CD4-positive, CD25-positive, alpha-beta regulatory T cell (primary cell): Measurements from ENCODE around the gene DSTYK. TPM values are rescaled to one million over a fixed set of nuclear protein-coding genes. Genes with fewer than 3 reads are reported as not detected.

ENCODE experiments used
- ATAC-seq, 2 donors: fragments of 150-1000 bp; cut with Tn5 transposase; one replicate each; pipeline ENCODE4 v1.10.0; 2021; ENCODE audit warnings: low read depth in 2 of 2, moderate number of reproducible peaks in 2 of 2, moderate library complexity in 1 of 2
- DNase-seq, 3 donors: peaks; one replicate each; pipeline versions ENCODE4 v3.0.0 to v3.0.0-alpha.2; 2012 to 2022; ENCODE audit warnings: mixed read lengths in 1 of 3
- H3K27ac ChIP-seq: one replicate; pipeline ENCODE4 v1.7.0; 2013; ENCODE audit warnings: mild to moderate bottlenecking, low read length; ENCODE audit not compliant: insufficient read depth, poor library complexity, severe bottlenecking
- H3K27me3 ChIP-seq: one replicate; pipeline ENCODE4 v1.7.0; 2013; ENCODE audit warnings: low read length; ENCODE audit not compliant: control insufficient read depth, insufficient read depth
- H3K36me3 ChIP-seq: one replicate; pipeline ENCODE4 v1.7.0; 2013; ENCODE audit warnings: mild to moderate bottlenecking, low read length, moderate library complexity; ENCODE audit not compliant: control insufficient read depth, insufficient read depth
- H3K4me1 ChIP-seq: 2 replicates; pipeline ENCODE4 v1.7.0; 2013; ENCODE audit warnings: mild to moderate bottlenecking, low read length; ENCODE audit not compliant: insufficient read depth, control insufficient read depth, poor library complexity, severe bottlenecking
- H3K4me3 ChIP-seq: one replicate; pipeline ENCODE4 v1.7.0; 2013; ENCODE audit warnings: low read depth, mild to moderate bottlenecking, low read length, moderate library complexity
- H3K9me3 ChIP-seq, 2 experiments: 1 replicate in 1 of 2; 2 replicates in 1 of 2; pipeline ENCODE4 v1.7.0; 2013; ENCODE audit warnings: low read length in 2 of 2, mild to moderate bottlenecking in 1 of 2, moderate library complexity in 1 of 2; ENCODE audit not compliant: control insufficient read depth in 2 of 2
- H3K27ac Mint-ChIP-seq, 3 donors: one replicate each; pipeline ENCODE4 v1.8.0; 2020 to 2022; ENCODE audit warnings: mild to moderate bottlenecking in 3 of 3, mixed read lengths in 3 of 3, moderate library complexity in 2 of 3
- H3K27me3 Mint-ChIP-seq: one replicate; pipeline ENCODE4 v1.8.0; 2022; ENCODE audit warnings: mild to moderate bottlenecking, mixed read lengths
- H3K36me3 Mint-ChIP-seq: one replicate; pipeline ENCODE4 v1.8.0; 2020; ENCODE audit warnings: mixed read lengths
- H3K4me1 Mint-ChIP-seq, 4 donors: one replicate each; pipeline ENCODE4 v1.8.0; 2020 to 2022; ENCODE audit warnings: mixed read lengths in 4 of 4, mild to moderate bottlenecking in 1 of 4
- H3K4me3 Mint-ChIP-seq, 4 donors: one replicate each; pipeline ENCODE4 v1.8.0; 2020 to 2022; ENCODE audit warnings: mild to moderate bottlenecking in 4 of 4, mixed read lengths in 4 of 4, moderate library complexity in 3 of 4
- H3K9me3 Mint-ChIP-seq, 7 donors: one replicate each; pipeline ENCODE4 v1.8.0; 2020 to 2022; ENCODE audit warnings: mixed read lengths in 7 of 7, mild to moderate bottlenecking in 3 of 7, moderate library complexity in 2 of 7
- polyA plus RNA-seq, 4 donors: library from polyadenylated mRNA; unstranded; fragments of 300-500 nt; fragmentation: Illumina TruSeq; gene quantifications; one replicate each; pipeline ENCODE4 v1.2.3, GENCODE V29; 2021
- total RNA-seq: library from RNA; stranded (reverse); gene quantifications from one replicate; pipeline ENCODE4 v1.2.3, GENCODE V29; 2022

The DSTYK gene
- total and polyA plus RNA-seq, 5 donors from 2014 or later: 3.2 to 15.7 (median 5.5) TPM

GRCh38 chr1:205210756-205211168 is 740 bp downstream of the DSTYK start:
- Histone ChIP-seq H3K9me3 (no peaks in the 10 kb centered on the region), H3K4me3 (peak overlapping the region; percentile 89), H3K4me1 (peaks cover 25% of the 10 kb centered on the region), H3K27me3 (no peaks in the 10 kb centered on the region), H3K27ac (peak overlapping the region; percentile 78), H3K36me3 (no peaks in the 10 kb centered on the region)
- peak overlapping the region; percentile 93 to 99 (median 97) for H3K4me3 Mint-ChIP-seq
- H3K4me1 Mint-ChIP-seq: peaks cover 11 to 48% (median 24%) of the 10 kb centered on the region in 4 donors
- DNase-seq: no peak
- peak overlapping the region; percentile 84 to 99 (median 98) for H3K27ac Mint-ChIP-seq
- H3K9me3 Mint-ChIP-seq: peaks cover 0 to 1% (median 0%) of the 10 kb centered on the region in 7 donors
- H3K36me3 Mint-ChIP-seq: peaks cover 4% of the 10 kb centered on the region
- ATAC-seq: peak in 1 of 2 donors; percentile 2
- H3K27me3 Mint-ChIP-seq: peaks cover 12% of the 10 kb centered on the region

DNA sequence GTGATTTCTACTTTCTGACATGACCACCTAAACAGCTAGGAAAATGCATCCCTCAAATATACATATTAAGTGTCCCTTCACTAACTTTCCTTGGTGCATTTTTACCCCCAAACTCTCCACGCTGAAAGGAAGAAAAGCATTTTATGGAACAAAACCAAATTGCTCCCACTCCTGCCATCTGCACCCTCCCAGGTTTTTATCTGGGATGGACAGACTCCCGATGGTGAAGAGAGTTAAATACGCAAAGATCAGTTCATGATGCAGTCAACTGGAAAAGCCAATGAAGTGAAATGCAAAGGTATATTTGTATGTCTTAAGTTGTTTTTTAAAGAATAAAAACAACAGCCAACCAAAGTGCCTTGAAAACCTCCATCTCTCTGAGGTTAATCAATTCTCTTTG is 2.7 kb downstream of the DSTYK start:
- H3K9me3 Mint-ChIP-seq: peaks cover 0 to 1% (median 0%) of the 10 kb centered on the region in 7 donors
- no peak for ATAC-seq

GRCh38 chr1:205205055-205205454 is 6.4 kb downstream of the DSTYK start:
- Histone ChIP-seq H3K36me3 (no peaks in the 10 kb centered on the region), H3K9me3 (no peaks in the 10 kb centered on the region), H3K27me3 (no peaks in the 10 kb centered on the region), H3K4me1 (peaks cover 30% of the 10 kb centered on the region), H3K4me3 (no peak overlapping the region), H3K27ac (no peak overlapping the region)
- Mint-ChIP-seq H3K4me3 (peak overlapping the region in 2 of 4 donors; percentile 1 to 29), H3K9me3 (no peaks in the 10 kb centered on the region), H3K4me1 (peaks cover 14 to 68% (median 33%) of the 10 kb centered on the region in 4 donors), H3K36me3 (no peaks in the 10 kb centered on the region), H3K27ac (peak overlapping the region in 2 of 3 donors; percentile 44 to 57), H3K27me3 (no peaks in the 10 kb centered on the region)
- DNase-seq (no peak), ATAC-seq (no peak)

More for the DNA sequence above, 2.7 kb downstream of the DSTYK start:
- no peak for DNase-seq
- Mint-ChIP-seq H3K27me3 (peaks cover 7% of the 10 kb centered on the region), H3K4me1 (peaks cover 16 to 62% (median 38%) of the 10 kb centered on the region in 4 donors), H3K36me3 (peaks cover 4% of the 10 kb centered on the region), H3K27ac (no peak overlapping the region), H3K4me3 (peak overlapping the region in 3 of 4 donors; percentile 39 to 93 (median 64))
- Histone ChIP-seq H3K4me1 (peaks cover 36% of the 10 kb centered on the region), H3K4me3 (no peak overlapping the region), H3K27me3 (no peaks in the 10 kb centered on the region), H3K27ac (no peak overlapping the region), H3K9me3 (no peaks in the 10 kb centered on the region), H3K36me3 (no peaks in the 10 kb centered on the region)

DNA sequence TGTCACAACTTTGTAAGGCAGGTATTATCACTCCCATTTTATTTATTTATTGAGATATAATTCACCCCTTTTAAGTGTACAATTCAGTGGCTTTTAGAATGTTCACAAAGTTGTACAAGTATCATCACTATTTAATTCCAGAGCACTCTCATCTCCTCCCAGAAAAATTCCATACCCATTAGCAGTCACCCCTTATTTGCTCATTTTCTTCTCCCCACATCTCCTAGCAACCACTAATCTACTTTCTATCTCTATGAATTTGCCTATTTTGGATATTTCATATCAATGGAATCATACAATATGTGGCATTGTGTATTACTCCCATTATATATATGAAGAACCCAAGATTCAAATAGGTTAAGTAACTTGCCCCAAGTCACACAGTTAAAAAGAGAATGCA is 7.0 kb downstream of the DSTYK start:
- H3K27me3 ChIP-seq: no peaks in the 10 kb centered on the region
- DNase-seq (no peak), ATAC-seq (no peak)
- no peaks in the 10 kb centered on the region for H3K9me3 ChIP-seq
- no peaks in the 10 kb centered on the region for H3K36me3 ChIP-seq
- Mint-ChIP-seq H3K36me3 (no peaks in the 10 kb centered on the region), H3K9me3 (no peaks in the 10 kb centered on the region), H3K4me3 (peak overlapping the region in 1 of 4 donors; percentile 1), H3K27me3 (no peaks in the 10 kb centered on the region), H3K4me1 (peaks cover 18 to 69% (median 37%) of the 10 kb centered on the region in 4 donors), H3K27ac (no peak overlapping the region)
- no peak overlapping the region for H3K27ac ChIP-seq
- H3K4me3 ChIP-seq: no peak overlapping the region
- H3K4me1 ChIP-seq: peaks cover 29% of the 10 kb centered on the region

DNA sequence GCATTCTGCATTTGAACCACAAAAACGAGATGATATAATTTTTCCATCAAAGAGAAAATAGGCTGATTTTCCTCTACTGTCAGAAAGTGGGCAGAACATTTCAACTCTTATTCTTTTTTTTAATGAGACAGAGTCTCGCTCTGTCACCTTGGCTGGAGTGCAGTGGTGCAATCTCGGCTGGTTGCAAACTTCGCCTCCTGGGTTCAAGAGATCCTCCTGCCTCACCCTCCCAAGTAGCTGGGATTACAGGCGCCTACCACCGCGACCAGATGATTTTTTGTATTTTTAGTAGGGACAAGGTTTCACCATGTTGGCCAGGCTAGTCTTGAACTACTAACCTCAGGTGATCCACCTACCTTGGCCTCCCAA is 11.6 kb downstream of the DSTYK start:
- no peak for ATAC-seq
- Histone ChIP-seq H3K27ac (no peak overlapping the region), H3K27me3 (no peaks in the 10 kb centered on the region), H3K4me3 (peak overlapping the region; percentile 17), H3K4me1 (peaks cover 21% of the 10 kb centered on the region), H3K36me3 (peaks cover 2% of the 10 kb centered on the region), H3K9me3 (no peaks in the 10 kb centered on the region)
- Mint-ChIP-seq H3K4me1 (peaks cover 35 to 54% (median 38%) of the 10 kb centered on the region in 4 donors), H3K36me3 (peaks cover 15% of the 10 kb centered on the region), H3K4me3 (peak overlapping the region in 3 of 4 donors; percentile 7 to 67 (median 52)), H3K9me3 (peaks cover 0 to 4% (median 0%) of the 10 kb centered on the region in 7 donors), H3K27ac (peak overlapping the region in 2 of 3 donors; percentile 48 to 52), H3K27me3 (no peaks in the 10 kb centered on the region)
- no peak for DNase-seq

DNA sequence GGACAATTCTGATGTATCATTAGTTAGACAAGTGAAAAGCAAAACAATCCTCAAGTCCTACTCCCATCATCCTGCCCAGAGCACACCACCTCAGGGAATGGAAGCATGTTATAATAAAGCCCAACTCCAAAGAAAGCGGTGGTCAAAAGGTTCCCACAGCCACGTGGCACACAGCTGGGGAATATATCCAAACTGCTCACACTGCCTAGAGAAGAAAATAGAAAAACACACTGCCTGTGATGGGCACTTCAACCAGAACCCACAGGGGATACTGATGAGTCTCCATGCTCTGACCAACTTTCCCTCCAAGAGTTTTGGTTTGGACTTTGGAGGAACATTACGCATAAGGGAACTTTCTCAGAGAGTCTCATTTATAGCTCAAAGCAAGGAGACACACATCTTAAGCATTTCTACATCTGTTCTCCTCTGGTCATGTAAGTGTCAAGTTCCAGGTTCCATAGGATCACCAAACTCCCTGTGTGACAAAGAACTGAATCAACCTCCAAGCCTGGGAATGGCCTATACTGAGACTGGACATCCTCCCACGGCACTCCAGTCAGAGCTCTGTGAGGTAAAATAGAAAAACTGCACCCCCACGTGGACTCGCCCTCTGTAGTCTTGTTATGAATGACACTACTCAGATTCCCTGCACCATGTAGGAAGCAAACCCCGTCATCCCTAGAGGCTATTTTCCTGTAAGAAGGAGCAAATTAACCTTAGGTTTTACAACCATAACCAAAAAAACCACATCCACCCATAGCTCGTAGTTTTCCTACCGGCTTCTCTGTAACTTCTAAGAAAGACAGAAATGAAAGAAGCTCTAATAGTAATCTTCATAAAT is 12.2 kb downstream of the DSTYK start:
- Mint-ChIP-seq H3K4me3 (peak overlapping the region in 3 of 4 donors; percentile 7 to 67 (median 52)), H3K27ac (peak overlapping the region in 2 of 3 donors; percentile 52 to 85), H3K27me3 (no peaks in the 10 kb centered on the region), H3K9me3 (peaks cover 0 to 4% (median 0%) of the 10 kb centered on the region in 7 donors), H3K36me3 (peaks cover 15% of the 10 kb centered on the region), H3K4me1 (peaks cover 29 to 49% (median 33%) of the 10 kb centered on the region in 4 donors)
- Histone ChIP-seq H3K36me3 (peaks cover 2% of the 10 kb centered on the region), H3K27ac (no peak overlapping the region), H3K9me3 (peaks cover under 1 to 4% of the 10 kb centered on the region in 2 experiments), H3K4me3 (peak overlapping the region; percentile 17), H3K4me1 (peaks cover 17% of the 10 kb centered on the region), H3K27me3 (no peaks in the 10 kb centered on the region)
- DNase-seq (peak in 1 of 3 donors; percentile 49), ATAC-seq (peak in 1 of 2 donors; percentile 31)

DNA sequence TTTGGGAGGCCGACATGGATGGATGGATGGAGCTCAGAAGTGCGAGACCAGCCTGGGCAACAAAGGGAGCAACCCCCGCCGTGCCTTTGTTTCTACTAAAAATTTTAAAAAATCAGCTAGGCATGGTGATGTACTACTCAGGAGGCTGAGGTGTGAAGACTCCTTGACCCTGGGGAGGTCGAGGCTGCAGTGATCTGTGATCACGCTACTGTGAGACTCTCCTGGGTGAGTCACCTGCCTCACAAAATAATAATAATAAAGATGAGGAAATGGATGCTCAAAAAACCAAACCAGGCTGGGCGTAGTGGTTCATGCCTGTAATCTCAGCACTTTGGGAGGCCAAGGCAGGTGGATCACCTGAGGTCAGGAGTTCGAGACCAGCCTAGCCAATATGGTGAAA is 19.2 kb downstream of the DSTYK start:
- H3K4me1 ChIP-seq: no peaks in the 10 kb centered on the region
- Mint-ChIP-seq H3K27me3 (no peaks in the 10 kb centered on the region), H3K27ac (peak overlapping the region in 2 of 3 donors; percentile 5 to 38), H3K36me3 (peaks cover 21% of the 10 kb centered on the region), H3K9me3 (peaks cover 0 to 9% (median 0%) of the 10 kb centered on the region in 7 donors), H3K4me3 (no peak overlapping the region), H3K4me1 (peaks cover 28 to 55% (median 37%) of the 10 kb centered on the region in 4 donors)
- DNase-seq (no peak), ATAC-seq (no peak)
- peaks cover 6 to 11% of the 10 kb centered on the region in 2 experiments for H3K9me3 ChIP-seq
- H3K36me3 ChIP-seq: peaks cover 8% of the 10 kb centered on the region
- no peak overlapping the region for H3K4me3 ChIP-seq
- H3K27me3 ChIP-seq: no peaks in the 10 kb centered on the region
- H3K27ac ChIP-seq: no peak overlapping the region
